Measurements from ENCODE around the gene SLC26A6.

- TF ChIP-seq CTCF (IDR thresholded peaks at IDR 0.05) = no peak
- no peak for TF ChIP-seq POLR2A (IDR thresholded peaks at IDR 0.05)
- TF ChIP-seq EP300 (IDR thresholded peaks at IDR 0.05) = no peak
These were observed 46.2 kb upstream of the SLC26A6 start for GRCh38 chr3:48681541-48681880.

Data from ovary (tissue), 3 donors.